HG02981 (cell line): ENCODE results near the gene CMC2.

Experiments
- ATAC-seq: cut with Tn5 transposase; IDR thresholded peaks from one replicate; pipeline ENCODE4 v1.9.1; 2021; ENCODE audit warnings: mild to moderate bottlenecking, moderate library complexity; ENCODE audit not compliant: unreplicated experiment

The CMC2 gene

GRCh38 chr16:81003610-81004460, 2.9 kb downstream of the CMC2 start:
- ATAC-seq: no peak

GRCh38 chr16:81003064-81003463, 3.6 kb downstream of the CMC2 start:
- ATAC-seq: no peak

GRCh38 chr16:81001330-81001729, 5.4 kb downstream of the CMC2 start:
- ATAC-seq: no peak

GRCh38 chr16:81000873-81001272, 5.8 kb downstream of the CMC2 start:
- no peak for ATAC-seq

- no peak for ATAC-seq
These were observed 8.6 kb downstream of the CMC2 start for GRCh38 chr16:80997964-80998620.

- peak; percentile 62 for ATAC-seq
These were observed 9.4 kb downstream of the CMC2 start for GRCh38 chr16:80997139-80997798.

- ATAC-seq: no peak
These were observed 10.0 kb downstream of the CMC2 start for GRCh38 chr16:80996688-80997138.

- ATAC-seq: no peak
These were observed 12.2 kb downstream of the CMC2 start for GRCh38 chr16:80994451-80994850.

GRCh38 chr16:80993834-80994233, 12.9 kb downstream of the CMC2 start:
- no peak for ATAC-seq

- ATAC-seq: no peak
These were observed 13.4 kb downstream of the CMC2 start for GRCh38 chr16:80993307-80993706.

GRCh38 chr16:80992676-80993293, 13.9 kb downstream of the CMC2 start:
- no peak for ATAC-seq

GRCh38 chr16:80991792-80992430, 14.8 kb downstream of the CMC2 start:
- ATAC-seq: no peak

GRCh38 chr16:80990978-80991377, 15.7 kb downstream of the CMC2 start:
- ATAC-seq: no peak

- ATAC-seq: no peak
These were observed 16.1 kb downstream of the CMC2 start for GRCh38 chr16:80990577-80990976.

- no peak for ATAC-seq
These were observed 16.9 kb downstream of the CMC2 start for GRCh38 chr16:80989801-80990200.

GRCh38 chr16:80988756-80989155, 17.9 kb downstream of the CMC2 start:
- no peak for ATAC-seq

GRCh38 chr16:80986557-80986956, 20.1 kb downstream of the CMC2 start:
- no peak for ATAC-seq

- ATAC-seq: no peak
These were observed 21.1 kb downstream of the CMC2 start for GRCh38 chr16:80985611-80986010.

- no peak for ATAC-seq
These were observed 22.4 kb downstream of the CMC2 start for GRCh38 chr16:80984124-80984892.

GRCh38 chr16:80982646-80983045, 24.0 kb downstream of the CMC2 start:
- no peak for ATAC-seq
